HUDEP-2 (cell line): ENCODE data around the gene PRODH2.
"Not testable (repeated sequence)": the region's sequence is repeated elsewhere in the genome, so short reads cannot be mapped to it uniquely, and the experiment has no call there.

Source experiments
- DNase-seq, 76 experiments: peaks; one replicate each; lab custom pipeline; 2025; ENCODE audit not compliant: unreplicated experiment in 76 of 76; lab: John Stamatoyannopoulos, UW

PRODH2 gene

GRCh38 chr19:35783469-35784434 is 28.9 kb downstream of the PRODH2 start:
- DNase-seq = no peak

- no peak for DNase-seq
Observed at GRCh38 chr19:35782589-35782988, 30.1 kb downstream of the PRODH2 start.

DNA sequence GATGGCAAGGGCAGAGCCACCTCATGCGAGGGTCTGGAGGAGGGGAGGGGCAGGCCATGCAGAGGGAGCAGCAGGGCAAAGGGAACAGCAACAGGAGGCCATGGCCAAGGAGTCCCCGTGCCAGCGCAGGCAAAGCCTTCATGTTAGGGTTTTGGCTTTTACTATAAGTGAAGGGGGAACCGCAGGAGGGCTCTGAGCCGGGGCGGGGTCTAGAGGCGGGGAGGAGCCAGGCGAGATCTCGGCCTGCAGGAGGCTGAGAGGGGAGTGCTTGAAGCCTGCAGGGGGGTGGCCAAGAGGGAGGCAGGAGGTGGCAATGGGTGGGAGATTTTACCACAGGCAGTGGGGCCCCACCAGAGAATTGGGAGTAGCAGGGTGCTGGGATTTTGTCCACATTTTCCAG is 31.0 kb downstream of the PRODH2 start:
- DNase-seq = no peak

DNA sequence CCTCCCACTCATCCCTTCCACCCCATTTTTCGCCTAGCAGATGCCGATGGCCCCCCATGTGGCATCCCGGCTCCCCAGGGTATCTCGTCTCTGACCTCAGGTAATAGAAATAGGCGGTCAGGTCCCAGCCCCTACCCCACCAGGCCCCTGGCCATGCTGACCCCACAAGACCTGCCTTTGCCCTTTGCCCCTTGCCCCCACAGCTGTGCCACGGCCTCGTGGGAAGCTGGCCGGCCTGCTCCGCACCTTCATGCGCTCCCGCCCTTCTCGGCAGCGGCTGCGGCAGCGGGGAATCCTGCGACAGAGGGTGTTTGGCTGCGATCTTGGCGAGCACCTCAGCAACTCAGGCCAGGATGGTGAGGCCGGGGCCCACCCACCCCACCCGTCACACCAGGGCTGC is 31.9 kb downstream of the PRODH2 start:
- no peak for DNase-seq

GRCh38 chr19:35780058-35780457 is 32.6 kb downstream of the PRODH2 start:
- no peak for DNase-seq

DNA sequence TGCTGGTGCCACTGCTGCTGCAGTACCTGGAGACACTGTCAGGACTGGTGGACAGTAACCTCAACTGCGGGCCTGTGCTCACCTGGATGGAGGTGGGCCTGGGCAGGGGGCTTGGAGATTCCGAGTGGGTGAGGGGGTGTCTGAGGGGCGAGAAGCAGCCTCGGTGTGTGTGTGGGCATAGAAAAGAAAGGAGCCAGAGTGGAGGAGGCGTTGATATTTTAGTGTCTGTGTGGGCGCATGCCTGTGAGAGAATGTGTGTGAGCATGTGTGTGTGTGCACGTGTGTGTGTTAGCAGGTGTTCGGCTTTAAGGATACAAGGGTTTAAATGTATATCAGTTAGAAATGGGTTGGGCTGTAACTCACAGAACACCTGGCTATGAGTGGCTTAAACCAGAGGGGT is 33.6 kb downstream of the PRODH2 start:
- no peak for DNase-seq

DNA sequence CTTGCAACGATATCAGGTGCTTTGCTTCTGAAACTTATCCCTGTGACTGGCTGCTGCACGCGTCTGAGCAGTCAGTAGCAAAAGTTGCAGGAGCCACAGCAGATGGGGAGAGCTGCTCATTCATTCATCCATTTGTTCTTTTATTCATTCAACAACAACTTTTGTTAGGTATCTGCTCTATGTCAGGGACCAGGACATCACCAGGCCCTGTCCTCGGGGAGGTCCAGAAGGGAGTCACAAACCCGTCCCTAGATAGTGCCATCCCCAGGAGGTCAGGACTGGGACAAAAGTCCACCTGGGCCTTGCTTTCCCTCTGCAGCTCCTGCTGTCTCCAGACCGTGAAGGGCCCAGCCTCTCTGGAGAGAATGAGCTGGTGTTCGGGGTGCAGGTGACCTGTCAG is 34.7 kb downstream of the PRODH2 start:
- no peak for DNase-seq

- DNase-seq = no peak
Observed at GRCh38 chr19:35777086-35777841, 35.4 kb downstream of the PRODH2 start.

- no peak for DNase-seq
Observed at GRCh38 chr19:35776102-35776788, 36.4 kb downstream of the PRODH2 start.

GRCh38 chr19:35775298-35776101 is 37.1 kb downstream of the PRODH2 start, which contains the start of gene ARHGAP33:
ARHGAP33 (plus strand) TSS chr19:35775564; CDS start chr19:35775659, 95 bp downstream.
- DNase-seq = peak in 75 of 76 experiments; percentile 45 to 100 (median 99)

- no peak for DNase-seq
Observed at GRCh38 chr19:35775046-35775297, 37.7 kb downstream of the PRODH2 start.

GRCh38 chr19:35774274-35775045 is 38.2 kb downstream of the PRODH2 start:
- no peak for DNase-seq

DNA sequence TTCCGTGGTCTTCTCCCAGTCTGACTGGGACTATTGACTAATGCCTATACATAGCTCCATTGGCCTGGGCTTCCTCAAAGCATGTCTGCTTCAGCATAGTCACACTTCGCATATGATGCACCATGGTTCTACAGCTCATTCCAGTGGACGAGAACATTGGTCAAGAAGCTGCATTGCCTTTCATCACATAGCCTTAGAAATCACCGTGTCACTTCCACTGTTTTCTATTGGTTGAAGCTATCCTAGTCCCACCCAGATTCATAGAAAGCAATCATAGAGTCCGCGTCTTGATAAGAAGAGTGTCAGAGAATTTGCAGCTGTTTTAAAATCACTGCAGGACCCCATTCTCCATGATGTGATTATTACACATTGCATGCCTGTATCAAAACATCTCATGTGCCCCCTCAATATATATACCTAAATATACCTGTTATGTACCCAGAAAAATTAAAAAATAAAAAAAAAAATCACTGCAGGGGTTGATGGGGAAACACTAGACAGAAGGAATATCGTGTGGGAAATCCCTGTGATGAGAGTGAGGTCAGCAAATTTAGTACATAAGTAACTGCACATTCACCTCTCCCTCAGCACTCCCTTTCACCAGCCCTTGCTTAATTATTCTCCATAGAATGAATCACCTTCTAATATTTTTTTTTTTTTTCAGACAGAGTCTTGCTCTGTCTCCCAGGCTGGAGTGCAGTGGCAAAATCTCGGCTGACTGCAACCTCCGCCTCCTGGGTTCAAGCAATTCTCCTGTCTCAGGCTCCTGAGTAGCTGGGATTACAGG is 39.4 kb downstream of the PRODH2 start:
- DNase-seq = no peak

DNA sequence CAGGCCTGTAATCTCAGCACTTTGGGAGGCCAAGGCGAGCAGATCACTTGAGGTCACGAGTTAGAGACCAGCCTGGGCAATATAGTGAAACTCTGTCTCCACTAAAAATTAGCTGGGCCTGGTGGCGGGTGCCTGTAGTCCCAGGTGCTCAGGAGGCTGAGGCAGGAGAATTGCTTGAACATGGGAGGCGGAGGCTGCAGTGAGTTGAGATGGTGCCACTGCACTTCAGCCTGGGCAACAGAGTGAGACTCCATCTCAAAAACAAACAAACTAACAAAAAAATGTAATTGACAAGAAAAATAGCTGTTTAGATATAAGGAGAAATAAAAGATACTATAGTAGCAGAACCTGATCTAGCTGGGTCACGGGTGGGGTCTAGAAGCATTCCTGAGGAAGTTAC is 40.3 kb downstream of the PRODH2 start:
- not testable (repeated sequence) for DNase-seq

GRCh38 chr19:35768082-35768421 is 44.6 kb downstream of the PRODH2 start:
- no peak for DNase-seq

DNA sequence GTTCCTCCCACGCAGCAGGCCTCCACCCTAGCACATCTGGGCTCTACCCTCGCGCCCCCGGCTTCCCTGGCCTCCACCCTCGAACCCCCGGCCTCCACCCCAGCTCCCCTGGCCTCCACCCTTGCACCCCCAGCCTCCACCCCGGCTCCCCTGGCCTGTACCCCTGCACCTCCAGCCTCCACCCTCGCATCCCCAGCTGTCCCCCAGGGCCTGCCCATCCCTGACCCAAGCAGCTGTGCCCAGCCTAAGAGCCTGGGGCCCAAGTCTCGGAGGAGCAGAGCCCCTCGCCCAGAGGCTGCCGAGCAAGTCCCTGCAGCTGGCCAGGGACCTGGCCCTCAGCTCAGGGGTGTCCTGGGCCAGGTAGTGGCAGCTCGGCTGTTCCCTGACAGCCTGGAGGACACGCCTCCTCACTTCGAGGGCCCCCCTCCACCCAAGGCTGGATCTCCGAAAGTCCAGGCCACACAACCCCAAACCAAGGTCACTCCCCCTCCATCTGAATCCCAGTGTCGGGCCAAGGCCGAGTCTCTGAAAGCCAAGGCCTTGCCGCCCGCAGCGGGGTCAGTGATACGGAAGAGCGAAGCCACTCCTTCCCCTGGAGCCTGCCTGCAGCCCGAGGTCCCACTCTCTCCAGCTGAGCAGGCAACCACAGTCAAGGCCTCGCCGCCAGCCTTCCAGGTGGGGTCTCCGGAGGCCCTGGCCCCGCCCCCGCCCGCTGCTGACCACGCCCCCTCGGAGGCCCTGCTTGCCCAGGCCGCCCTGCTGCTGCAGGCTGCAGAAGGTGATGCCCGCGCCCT is 45.2 kb downstream of the PRODH2 start:
- no peak for DNase-seq

DNA sequence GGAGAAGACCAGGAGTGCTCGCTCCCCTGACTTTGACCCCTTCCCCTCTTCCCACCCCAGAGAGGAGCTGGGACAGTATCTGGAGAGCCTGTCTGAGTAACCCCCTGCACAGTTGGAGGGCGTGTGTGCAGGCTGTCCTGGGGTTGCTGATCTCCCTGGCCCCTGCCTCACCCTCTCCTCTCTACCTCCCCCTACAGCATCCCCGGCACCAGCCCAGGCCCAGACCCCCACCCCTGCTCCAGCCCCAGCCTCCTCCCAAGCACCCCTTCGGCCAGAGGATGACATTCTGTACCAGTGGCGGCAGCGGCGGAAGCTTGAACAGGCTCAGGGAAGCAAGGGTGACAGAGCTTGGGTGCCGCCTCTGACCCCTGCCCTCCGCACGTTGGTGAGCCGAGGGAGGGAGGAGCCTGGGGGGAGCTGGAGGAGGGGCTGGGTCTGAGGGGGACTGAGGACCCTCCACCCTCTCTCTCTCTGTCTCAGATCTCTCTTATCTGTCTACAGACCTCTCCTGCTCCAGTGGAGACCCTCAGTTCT is 46.0 kb downstream of the PRODH2 start:
- DNase-seq = no peak
